Stimulated activated CD8-positive, alpha-beta memory T cell treated with anti-CD3 and anti-CD28 coated beads, Interleukin-15, amount 100 ng/mL, for 24 hours (primary cell): ENCODE data around the gene GPBP1.
"Not testable (repeated sequence)": the region's sequence is repeated elsewhere in the genome, so short reads cannot be mapped to it uniquely, and the experiment has no call there.

ENCODE experiments used
- DNase-seq: peaks from one replicate; pipeline ENCODE4 v3.0.0-alpha.2; 2020; ENCODE audit warnings: low read depth

GPBP1 gene

GRCh38 chr5:57285084-57285483 lies 111.2 kb downstream of the GPBP1 start:
- DNase-seq, result not testable (repeated sequence)

GRCh38 chr5:57291894-57292293 lies 118.0 kb downstream of the GPBP1 start:
- no peak for DNase-seq

GRCh38 chr5:57292336-57292735 lies 118.5 kb downstream of the GPBP1 start:
- DNase-seq, result no peak

GRCh38 chr5:57298295-57298984 lies 124.6 kb downstream of the GPBP1 start:
- peak; percentile 64 for DNase-seq

- DNase-seq, result no peak
These were observed 125.2 kb downstream of the GPBP1 start for GRCh38 chr5:57298985-57299491.

GRCh38 chr5:57299986-57300385 lies 126.1 kb downstream of the GPBP1 start:
- no peak for DNase-seq

- DNase-seq, result no peak
These were observed 128.3 kb downstream of the GPBP1 start for GRCh38 chr5:57302164-57302563.

GRCh38 chr5:57302643-57303042 lies 128.8 kb downstream of the GPBP1 start:
- no peak for DNase-seq

- DNase-seq, result no peak
These were observed 130.1 kb downstream of the GPBP1 start for GRCh38 chr5:57303985-57304384.

- no peak for DNase-seq
These were observed 131.1 kb downstream of the GPBP1 start for GRCh38 chr5:57304931-57305330.

GRCh38 chr5:57306359-57306758 lies 132.5 kb downstream of the GPBP1 start:
- no peak for DNase-seq

GRCh38 chr5:57307516-57307915 lies 133.7 kb downstream of the GPBP1 start:
- no peak for DNase-seq

GRCh38 chr5:57309022-57309421 lies 135.2 kb downstream of the GPBP1 start:
- DNase-seq, result not testable (repeated sequence)

- no peak for DNase-seq
These were observed 137.4 kb downstream of the GPBP1 start for GRCh38 chr5:57311251-57311650.

- DNase-seq, result no peak
These were observed 138.3 kb downstream of the GPBP1 start for GRCh38 chr5:57311921-57312735.

- DNase-seq, result no peak
These were observed 139.9 kb downstream of the GPBP1 start for GRCh38 chr5:57313716-57314115.
